Neural cell (in vitro differentiated cells): ENCODE results near the gene FAM168B.

ENCODE experiments used
- EP300 ChIP-seq: fragments of 450-650 bp; conservative IDR thresholded peaks from 2 replicates; pipeline ENCODE4 v1.6.1; 2014; ENCODE audit warnings: antibody characterized with exemption, mild to moderate bottlenecking, moderate library complexity; ENCODE audit not compliant: poor library complexity, severe bottlenecking
- EZH2 ChIP-seq: fragments of 200-600, 300-800 bp; shearing (Covaris generic), sonication (generic); IDR thresholded peaks from 2 replicates; pipeline ENCODE4 v1.6.1; 2014; ENCODE audit warnings: antibody characterized with exemption, low read length, borderline replicate concordance, mild to moderate bottlenecking; ENCODE audit not compliant: insufficient read depth, poor library complexity, severe bottlenecking
- POLR2AphosphoS5 ChIP-seq: IDR thresholded peaks from 2 replicates; pipeline ENCODE4 v1.6.1; 2012
- RAD21 ChIP-seq: fragments of 450-650 bp; conservative IDR thresholded peaks from 2 replicates; pipeline ENCODE4 v1.6.1; 2014; ENCODE audit warnings: antibody characterized with exemption, mild to moderate bottlenecking, moderate library complexity
- SMC3 ChIP-seq: fragments of 450-650 bp; conservative IDR thresholded peaks from 2 replicates; pipeline ENCODE4 v1.6.1; 2014; ENCODE audit warnings: antibody characterized with exemption, mild to moderate bottlenecking, moderate library complexity; ENCODE audit not compliant: poor library complexity
- TF ChIP-seq, protein P1 (sequence below): fragments of 450-650 bp; IDR thresholded peaks from 2 replicates; pipeline ENCODE4 v1.5.1; 2014; ENCODE audit warnings: antibody characterized with exemption, mild to moderate bottlenecking, moderate library complexity; ENCODE audit not compliant: poor library complexity, severe bottlenecking

DNA sequence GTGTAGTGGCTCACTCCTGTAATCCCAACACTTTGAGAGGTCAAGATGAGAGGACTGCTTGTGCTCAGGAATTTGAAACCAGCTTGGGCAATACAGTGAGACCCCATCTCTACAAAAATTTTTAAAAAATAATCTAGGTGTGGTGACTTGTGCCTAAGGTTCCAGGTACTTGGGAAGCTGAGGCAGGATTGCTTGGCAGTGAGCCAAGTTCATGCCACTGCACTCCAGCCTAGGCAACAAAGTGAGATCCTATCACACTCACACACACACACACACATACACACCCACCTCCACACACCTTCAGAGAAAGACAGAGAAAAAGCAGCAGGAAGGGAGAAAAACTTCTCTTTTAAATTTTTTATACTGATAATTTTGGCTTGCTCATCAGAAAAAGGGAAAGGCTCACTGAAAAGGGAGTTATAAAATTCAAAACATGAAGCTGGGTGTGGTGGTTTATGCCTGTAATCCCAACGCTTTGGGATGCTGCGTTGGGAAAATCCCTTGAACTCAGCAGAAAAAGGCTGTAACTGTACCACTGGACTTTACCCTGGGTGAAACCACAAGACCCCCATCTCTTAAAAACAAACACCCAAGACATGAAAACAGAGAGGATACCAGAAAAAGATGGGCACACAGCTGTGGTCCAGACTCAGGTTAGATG lies 25.7 kb downstream of the FAM168B start:
- TF ChIP-seq, protein P1, sequence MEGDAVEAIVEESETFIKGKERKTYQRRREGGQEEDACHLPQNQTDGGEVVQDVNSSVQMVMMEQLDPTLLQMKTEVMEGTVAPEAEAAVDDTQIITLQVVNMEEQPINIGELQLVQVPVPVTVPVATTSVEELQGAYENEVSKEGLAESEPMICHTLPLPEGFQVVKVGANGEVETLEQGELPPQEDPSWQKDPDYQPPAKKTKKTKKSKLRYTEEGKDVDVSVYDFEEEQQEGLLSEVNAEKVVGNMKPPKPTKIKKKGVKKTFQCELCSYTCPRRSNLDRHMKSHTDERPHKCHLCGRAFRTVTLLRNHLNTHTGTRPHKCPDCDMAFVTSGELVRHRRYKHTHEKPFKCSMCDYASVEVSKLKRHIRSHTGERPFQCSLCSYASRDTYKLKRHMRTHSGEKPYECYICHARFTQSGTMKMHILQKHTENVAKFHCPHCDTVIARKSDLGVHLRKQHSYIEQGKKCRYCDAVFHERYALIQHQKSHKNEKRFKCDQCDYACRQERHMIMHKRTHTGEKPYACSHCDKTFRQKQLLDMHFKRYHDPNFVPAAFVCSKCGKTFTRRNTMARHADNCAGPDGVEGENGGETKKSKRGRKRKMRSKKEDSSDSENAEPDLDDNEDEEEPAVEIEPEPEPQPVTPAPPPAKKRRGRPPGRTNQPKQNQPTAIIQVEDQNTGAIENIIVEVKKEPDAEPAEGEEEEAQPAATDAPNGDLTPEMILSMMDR: no peak
- TF ChIP-seq POLR2AphosphoS5 (no peak), EP300 (no peak), EZH2 (no peak), SMC3 (no peak), RAD21 (no peak)
